Neural cell (in vitro differentiated cells): ENCODE results near the gene C9orf57. TPM values are rescaled to one million over a fixed set of nuclear protein-coding genes. Genes with fewer than 3 reads are reported as not detected.

Experiments
- H2AFZ ChIP-seq: fragments of 200-600, 300-800 bp; sonication (generic), shearing (Covaris generic); 2 replicates; pipeline ENCODE4 v1.6.0; 2014; ENCODE audit warnings: low read depth, mild to moderate bottlenecking, antibody characterized with exemption, low read length, moderate library complexity
- H3F3A ChIP-seq: fragments of 200-600 bp; shearing (Covaris generic); 2 replicates; pipeline ENCODE4 v1.6.1; 2016; ENCODE audit warnings: mild to moderate bottlenecking, moderate library complexity, mixed read lengths, antibody characterized with exemption, low read length; ENCODE audit not compliant: insufficient read depth, poor library complexity, severe bottlenecking
- H3K27ac ChIP-seq: fragments of 200-600, 300-800 bp; sonication (generic), shearing (Covaris generic); 2 replicates; pipeline ENCODE4 v1.5.1; 2014; ENCODE audit warnings: mild to moderate bottlenecking, low read length, moderate library complexity
- H3K27me3 ChIP-seq: fragments of 300-800, 200-600 bp; sonication (generic), shearing (Covaris generic); 2 replicates; pipeline ENCODE4 v1.6.0; 2014; ENCODE audit warnings: mild to moderate bottlenecking, low read depth, low read length, moderate library complexity; ENCODE audit not compliant: insufficient read depth
- H3K36me3 ChIP-seq: fragments of 300-800, 200-600 bp; sonication (generic), shearing (Covaris generic); 2 replicates; pipeline ENCODE4 v1.5.1; 2014; ENCODE audit warnings: mild to moderate bottlenecking, antibody characterized with exemption, low read length, moderate library complexity; ENCODE audit not compliant: insufficient read depth
- H3K4me2 ChIP-seq: fragments of 300-800, 200-600 bp; sonication (generic), shearing (Covaris generic); 2 replicates; pipeline ENCODE4 v1.6.0; 2014; ENCODE audit warnings: mild to moderate bottlenecking, low read length
- H3K4me3 ChIP-seq: fragments of 300-800, 200-600 bp; sonication (generic), shearing (Covaris generic); 2 replicates; pipeline ENCODE4 v1.5.1; 2014; ENCODE audit warnings: mild to moderate bottlenecking, low read length, moderate library complexity
- H3K79me2 ChIP-seq: fragments of 200-600 bp; shearing (Covaris generic); replicated peaks from 2 replicates; pipeline ENCODE4 v1.6.0; 2014; ENCODE audit warnings: mild to moderate bottlenecking, low read length, moderate library complexity; ENCODE audit not compliant: insufficient read depth
- H3K9ac ChIP-seq: fragments of 300-800, 200-600 bp; sonication (generic), shearing (Covaris generic); 2 replicates; pipeline ENCODE4 v1.6.1; 2016; ENCODE audit warnings: mild to moderate bottlenecking, low read length, mixed read lengths
- H3K9me2 ChIP-seq: fragments of 200-600 bp; shearing (Covaris generic); 2 replicates; pipeline ENCODE4 v1.6.1; 2016; ENCODE audit warnings: mild to moderate bottlenecking, low read length, mixed read lengths; ENCODE audit not compliant: insufficient read depth
- H3K9me3 ChIP-seq: fragments of 200-600, 300-800 bp; sonication (generic), shearing (Covaris generic); 2 replicates; pipeline ENCODE4 v1.6.1; 2016; ENCODE audit warnings: mild to moderate bottlenecking, mixed run types, low read length, moderate library complexity, mixed read lengths
- H4K20me1 ChIP-seq: fragments of 200-600 bp; shearing (Covaris generic); 2 replicates; pipeline ENCODE4 v1.6.1; 2016; ENCODE audit warnings: mild to moderate bottlenecking, mixed run types; ENCODE audit not compliant: insufficient read depth
- EP300 ChIP-seq: fragments of 450-650 bp; conservative IDR thresholded peaks from 2 replicates; pipeline ENCODE4 v1.6.1; 2014; ENCODE audit warnings: antibody characterized with exemption, mild to moderate bottlenecking, moderate library complexity; ENCODE audit not compliant: poor library complexity, severe bottlenecking
- EZH2 ChIP-seq: fragments of 200-600, 300-800 bp; shearing (Covaris generic), sonication (generic); IDR thresholded peaks from 2 replicates; pipeline ENCODE4 v1.6.1; 2014; ENCODE audit warnings: antibody characterized with exemption, low read length, borderline replicate concordance, mild to moderate bottlenecking; ENCODE audit not compliant: insufficient read depth, poor library complexity, severe bottlenecking
- MXI1 ChIP-seq: fragments of 450-650 bp; conservative IDR thresholded peaks from 2 replicates; pipeline ENCODE4 v1.6.1; 2014; ENCODE audit warnings: antibody characterized with exemption, mild to moderate bottlenecking; ENCODE audit not compliant: poor library complexity, severe bottlenecking
- POLR2AphosphoS5 ChIP-seq: IDR thresholded peaks from 2 replicates; pipeline ENCODE4 v1.6.1; 2012
- RAD21 ChIP-seq: fragments of 450-650 bp; conservative IDR thresholded peaks from 2 replicates; pipeline ENCODE4 v1.6.1; 2014; ENCODE audit warnings: antibody characterized with exemption, mild to moderate bottlenecking, moderate library complexity
- SMC3 ChIP-seq: fragments of 450-650 bp; conservative IDR thresholded peaks from 2 replicates; pipeline ENCODE4 v1.6.1; 2014; ENCODE audit warnings: antibody characterized with exemption, mild to moderate bottlenecking, moderate library complexity; ENCODE audit not compliant: poor library complexity
- TAF1 ChIP-seq: IDR thresholded peaks from 2 replicates; pipeline ENCODE4 v1.6.1; 2012; ENCODE audit warnings: low read depth
- polyA plus RNA-seq: library from polyadenylated mRNA; depleted of rRNA; stranded (reverse); fragments of >200 nt; gene quantifications from 2 replicates; pipeline ENCODE4 v1.2.3, GENCODE V29; 2014
- TF ChIP-seq, protein P1 (sequence below): fragments of 450-650 bp; IDR thresholded peaks from 2 replicates; pipeline ENCODE4 v1.5.1; 2014; ENCODE audit warnings: antibody characterized with exemption, mild to moderate bottlenecking, moderate library complexity; ENCODE audit not compliant: poor library complexity, severe bottlenecking
- TF ChIP-seq, protein P2 (sequence below): IDR thresholded peaks from 2 replicates; pipeline ENCODE4 v1.6.1; 2012; ENCODE audit warnings: borderline replicate concordance

C9orf57 gene
- polyA plus RNA-seq, 1 donor from 2014 or later = not detected

DNA sequence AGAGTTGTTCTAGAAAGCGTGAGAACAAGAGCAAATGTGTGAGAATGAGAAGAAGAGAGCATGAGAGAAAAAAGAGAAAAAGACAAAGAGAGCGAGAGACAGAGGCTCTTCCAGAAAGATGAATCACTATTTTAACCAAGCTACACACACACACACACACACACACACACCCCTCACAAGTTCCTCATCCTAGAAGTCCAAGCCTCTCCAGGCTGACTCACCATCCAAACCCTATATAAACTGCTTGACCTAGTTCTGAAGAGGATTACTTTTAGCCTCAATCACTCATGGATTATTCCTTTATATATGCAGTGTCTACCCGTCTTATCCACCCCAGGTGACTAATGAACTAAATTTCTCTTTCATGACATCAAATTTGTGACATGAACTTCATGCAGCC, 37.6 kb downstream of the C9orf57 start:
- no peak for TF ChIP-seq SMC3
- no peak for TF ChIP-seq EP300
- TF ChIP-seq, protein P1, sequence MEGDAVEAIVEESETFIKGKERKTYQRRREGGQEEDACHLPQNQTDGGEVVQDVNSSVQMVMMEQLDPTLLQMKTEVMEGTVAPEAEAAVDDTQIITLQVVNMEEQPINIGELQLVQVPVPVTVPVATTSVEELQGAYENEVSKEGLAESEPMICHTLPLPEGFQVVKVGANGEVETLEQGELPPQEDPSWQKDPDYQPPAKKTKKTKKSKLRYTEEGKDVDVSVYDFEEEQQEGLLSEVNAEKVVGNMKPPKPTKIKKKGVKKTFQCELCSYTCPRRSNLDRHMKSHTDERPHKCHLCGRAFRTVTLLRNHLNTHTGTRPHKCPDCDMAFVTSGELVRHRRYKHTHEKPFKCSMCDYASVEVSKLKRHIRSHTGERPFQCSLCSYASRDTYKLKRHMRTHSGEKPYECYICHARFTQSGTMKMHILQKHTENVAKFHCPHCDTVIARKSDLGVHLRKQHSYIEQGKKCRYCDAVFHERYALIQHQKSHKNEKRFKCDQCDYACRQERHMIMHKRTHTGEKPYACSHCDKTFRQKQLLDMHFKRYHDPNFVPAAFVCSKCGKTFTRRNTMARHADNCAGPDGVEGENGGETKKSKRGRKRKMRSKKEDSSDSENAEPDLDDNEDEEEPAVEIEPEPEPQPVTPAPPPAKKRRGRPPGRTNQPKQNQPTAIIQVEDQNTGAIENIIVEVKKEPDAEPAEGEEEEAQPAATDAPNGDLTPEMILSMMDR = no peak
- TF ChIP-seq, protein P2, sequence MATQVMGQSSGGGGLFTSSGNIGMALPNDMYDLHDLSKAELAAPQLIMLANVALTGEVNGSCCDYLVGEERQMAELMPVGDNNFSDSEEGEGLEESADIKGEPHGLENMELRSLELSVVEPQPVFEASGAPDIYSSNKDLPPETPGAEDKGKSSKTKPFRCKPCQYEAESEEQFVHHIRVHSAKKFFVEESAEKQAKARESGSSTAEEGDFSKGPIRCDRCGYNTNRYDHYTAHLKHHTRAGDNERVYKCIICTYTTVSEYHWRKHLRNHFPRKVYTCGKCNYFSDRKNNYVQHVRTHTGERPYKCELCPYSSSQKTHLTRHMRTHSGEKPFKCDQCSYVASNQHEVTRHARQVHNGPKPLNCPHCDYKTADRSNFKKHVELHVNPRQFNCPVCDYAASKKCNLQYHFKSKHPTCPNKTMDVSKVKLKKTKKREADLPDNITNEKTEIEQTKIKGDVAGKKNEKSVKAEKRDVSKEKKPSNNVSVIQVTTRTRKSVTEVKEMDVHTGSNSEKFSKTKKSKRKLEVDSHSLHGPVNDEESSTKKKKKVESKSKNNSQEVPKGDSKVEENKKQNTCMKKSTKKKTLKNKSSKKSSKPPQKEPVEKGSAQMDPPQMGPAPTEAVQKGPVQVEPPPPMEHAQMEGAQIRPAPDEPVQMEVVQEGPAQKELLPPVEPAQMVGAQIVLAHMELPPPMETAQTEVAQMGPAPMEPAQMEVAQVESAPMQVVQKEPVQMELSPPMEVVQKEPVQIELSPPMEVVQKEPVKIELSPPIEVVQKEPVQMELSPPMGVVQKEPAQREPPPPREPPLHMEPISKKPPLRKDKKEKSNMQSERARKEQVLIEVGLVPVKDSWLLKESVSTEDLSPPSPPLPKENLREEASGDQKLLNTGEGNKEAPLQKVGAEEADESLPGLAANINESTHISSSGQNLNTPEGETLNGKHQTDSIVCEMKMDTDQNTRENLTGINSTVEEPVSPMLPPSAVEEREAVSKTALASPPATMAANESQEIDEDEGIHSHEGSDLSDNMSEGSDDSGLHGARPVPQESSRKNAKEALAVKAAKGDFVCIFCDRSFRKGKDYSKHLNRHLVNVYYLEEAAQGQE = no peak
- no peak for TF ChIP-seq POLR2AphosphoS5
- no peak for TF ChIP-seq TAF1
- no peak for TF ChIP-seq EZH2
- no peak for TF ChIP-seq RAD21
- TF ChIP-seq MXI1 = no peak
- Histone ChIP-seq H3K27ac (no peak overlapping the region), H3K9me3 (no peaks in the 10 kb centered on the region), H3K27me3 (no peaks in the 10 kb centered on the region), H3K36me3 (no peaks in the 10 kb centered on the region), H3K4me2 (no peak overlapping the region), H3F3A (no peaks in the 10 kb centered on the region), H3K9me2 (no peaks in the 10 kb centered on the region), H3K9ac (no peak overlapping the region), H4K20me1 (no peaks in the 10 kb centered on the region), H2AFZ (no peak overlapping the region), H3K4me3 (no peak overlapping the region), H3K79me2 (no peaks in the 10 kb centered on the region)

DNA sequence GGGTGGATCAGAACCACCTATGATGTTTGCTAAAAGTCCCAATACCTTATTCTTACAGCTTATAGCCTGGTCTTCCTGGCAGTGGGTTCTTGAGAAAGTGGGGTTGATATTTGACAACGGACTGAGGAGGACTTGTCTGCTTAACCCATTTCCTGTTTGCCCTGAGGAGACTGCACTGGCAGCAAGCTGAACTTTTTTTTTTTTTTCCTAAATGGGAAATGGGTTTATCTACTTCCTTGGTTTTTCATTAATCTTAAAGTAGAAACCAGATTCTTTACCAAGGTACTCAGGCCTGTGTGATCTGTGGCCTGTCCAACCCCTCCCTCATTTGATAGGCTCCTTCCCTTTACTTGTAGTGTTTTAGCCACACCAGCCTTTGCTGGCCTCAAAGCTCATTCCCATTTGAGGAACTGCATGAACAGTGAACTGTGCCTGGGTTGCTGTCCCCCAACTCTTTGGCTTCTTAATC, 47.1 kb downstream of the C9orf57 start:
- no peaks in the 10 kb centered on the region for H3K36me3 ChIP-seq
- H3K79me2 ChIP-seq = no peaks in the 10 kb centered on the region
- no peak overlapping the region for H3K27ac ChIP-seq
- TF ChIP-seq, protein P1 = no peak
- TF ChIP-seq POLR2AphosphoS5 (no peak), MXI1 (no peak), RAD21 (no peak), EP300 (no peak), SMC3 (no peak), EZH2 (no peak), TAF1 (no peak)
- TF ChIP-seq, protein P2 = no peak
- no peak overlapping the region for H3K9ac ChIP-seq
- H3F3A ChIP-seq = no peaks in the 10 kb centered on the region
- no peak overlapping the region for H3K4me2 ChIP-seq
- H4K20me1 ChIP-seq = no peaks in the 10 kb centered on the region
- no peaks in the 10 kb centered on the region for H3K9me3 ChIP-seq
- H3K27me3 ChIP-seq = no peaks in the 10 kb centered on the region
- H3K4me3 ChIP-seq = no peak overlapping the region
- no peaks in the 10 kb centered on the region for H3K9me2 ChIP-seq
- no peak overlapping the region for H2AFZ ChIP-seq
